HG02610 (cell line): Measurements from ENCODE around the gene CDHR1.
"Not testable (repeated sequence)": the region's sequence is repeated elsewhere in the genome, so short reads cannot be mapped to it uniquely, and the experiment has no call there.

Experiments used
- ATAC-seq: cut with Tn5 transposase; IDR thresholded peaks from one replicate; pipeline ENCODE4 v1.9.1; 2021; ENCODE audit warnings: mild to moderate bottlenecking, moderate library complexity; ENCODE audit not compliant: unreplicated experiment

CDHR1 gene

GRCh38 chr10:84194424-84195043, at the start of gene CDHR1:
TSS of gene CDHR1 (plus strand) at chr10:84194537. CDS start at chr10:84194761, 224 bp downstream.
- ATAC-seq, result peak; percentile 52

GRCh38 chr10:84147347-84147746, 47.0 kb upstream of the CDHR1 start:
- ATAC-seq, result no peak

GRCh38 chr10:84148006-84148597, 46.2 kb upstream of the CDHR1 start:
- ATAC-seq, result peak; percentile 75

- ATAC-seq, result no peak
These were observed 44.5 kb upstream of the CDHR1 start for GRCh38 chr10:84149854-84150253.

GRCh38 chr10:84152769-84153168, 41.6 kb upstream of the CDHR1 start:
- ATAC-seq, result no peak

- no peak for ATAC-seq
These were observed 38.8 kb upstream of the CDHR1 start for GRCh38 chr10:84155521-84155920.

- ATAC-seq, result no peak
These were observed 38.3 kb upstream of the CDHR1 start for GRCh38 chr10:84156009-84156408.

GRCh38 chr10:84156768-84157167, 37.6 kb upstream of the CDHR1 start:
- no peak for ATAC-seq

GRCh38 chr10:84158061-84158460, 36.3 kb upstream of the CDHR1 start:
- no peak for ATAC-seq

GRCh38 chr10:84158550-84158949, 35.8 kb upstream of the CDHR1 start:
- no peak for ATAC-seq

- ATAC-seq, result no peak
These were observed 35.2 kb upstream of the CDHR1 start for GRCh38 chr10:84159076-84159685.

- ATAC-seq, result no peak
These were observed 33.5 kb upstream of the CDHR1 start for GRCh38 chr10:84160663-84161362.

GRCh38 chr10:84163996-84164395, 30.3 kb upstream of the CDHR1 start:
- ATAC-seq, result no peak

GRCh38 chr10:84164442-84164841, 29.9 kb upstream of the CDHR1 start:
- ATAC-seq, result no peak

GRCh38 chr10:84166620-84167288, 27.6 kb upstream of the CDHR1 start:
- peak; percentile 59 for ATAC-seq

GRCh38 chr10:84167289-84167653, 27.1 kb upstream of the CDHR1 start:
- not testable (repeated sequence) for ATAC-seq

GRCh38 chr10:84168382-84168781, 26.0 kb upstream of the CDHR1 start:
- not testable (repeated sequence) for ATAC-seq

- ATAC-seq, result not testable (repeated sequence)
These were observed 23.1 kb upstream of the CDHR1 start for GRCh38 chr10:84171237-84171636.

- peak; percentile 39 for ATAC-seq
These were observed 22.5 kb upstream of the CDHR1 start for GRCh38 chr10:84171700-84172466.
